ENCODE data around the gene BLMH.
"Not testable (repeated sequence)": the region's sequence is repeated elsewhere in the genome, so short reads cannot be mapped to it uniquely, and the experiment has no call there.

Gene BLMH

DNA sequence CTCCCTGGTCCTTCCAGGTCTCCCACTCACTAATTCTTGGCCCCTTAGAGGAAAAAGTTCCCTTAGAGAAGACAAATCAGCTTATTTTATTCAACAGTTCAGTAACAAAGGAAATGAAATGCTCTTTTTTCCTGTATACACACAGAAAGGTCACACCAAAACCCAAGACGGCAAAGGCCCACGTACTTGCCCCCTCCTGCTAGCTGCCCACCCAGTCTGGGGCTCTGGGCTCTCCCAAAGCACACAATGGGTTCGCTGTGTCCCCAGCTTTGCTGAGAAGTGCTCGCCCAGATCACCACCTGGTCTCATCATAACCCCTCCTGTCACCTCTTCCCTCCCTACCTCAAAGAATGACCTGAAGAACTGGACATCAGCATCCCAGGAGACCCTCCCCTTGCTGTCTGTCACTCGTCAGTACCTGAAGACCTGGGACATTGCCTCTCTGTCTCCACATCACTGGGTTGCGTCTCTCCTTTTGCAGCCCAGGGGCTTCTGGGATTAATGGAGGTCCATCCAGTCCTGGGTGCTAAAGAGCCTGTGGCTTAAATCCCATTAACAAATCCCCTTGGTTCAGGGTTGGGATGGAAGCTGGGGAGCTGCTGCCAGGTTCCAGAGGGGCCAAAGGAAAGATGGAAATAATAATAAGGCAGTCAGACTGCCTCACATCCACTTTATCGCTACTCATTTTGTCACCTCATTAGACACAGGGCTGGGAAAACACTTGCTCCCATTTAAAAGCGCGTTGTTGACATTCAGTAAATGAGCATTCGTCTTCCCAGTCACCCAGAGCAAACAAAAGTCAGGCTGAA, 59.5 kb downstream of the BLMH start:
- DNase-seq (ENCODE audit: low read depth in 1 of 2, low spot score in 1 of 2): no peak

- no peak for DNase-seq (ENCODE audit: low read depth in 1 of 2, low spot score in 1 of 2)
Measured at GRCh38 chr17:30230596-30231125, 61.1 kb downstream of the BLMH start.

DNA sequence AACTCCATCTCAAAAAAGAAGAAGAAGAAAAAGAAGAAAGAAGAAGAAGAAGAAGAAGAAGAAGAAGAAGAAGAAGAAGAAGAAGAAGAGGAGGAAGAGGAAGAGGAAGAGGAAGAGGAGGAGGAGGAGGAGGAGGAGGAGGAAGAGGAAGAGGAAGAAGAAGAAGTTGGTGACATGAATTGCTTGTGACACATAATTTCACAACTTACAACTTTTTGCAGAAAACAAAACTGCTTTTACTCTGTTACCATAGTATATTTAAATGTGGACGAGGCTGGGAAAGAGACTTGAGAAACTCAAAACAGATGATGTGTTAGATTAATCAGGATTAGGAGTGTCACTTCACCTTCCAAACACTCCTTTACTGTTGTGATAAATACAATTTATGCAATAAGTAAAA, 61.7 kb downstream of the BLMH start:
- not testable (repeated sequence) for DNase-seq (ENCODE audit: low read depth in 1 of 2, low spot score in 1 of 2)

- DNase-seq (ENCODE audit: low read depth in 1 of 2, low spot score in 1 of 2): no peak
Measured at GRCh38 chr17:30229012-30229411, 62.7 kb downstream of the BLMH start.

DNA sequence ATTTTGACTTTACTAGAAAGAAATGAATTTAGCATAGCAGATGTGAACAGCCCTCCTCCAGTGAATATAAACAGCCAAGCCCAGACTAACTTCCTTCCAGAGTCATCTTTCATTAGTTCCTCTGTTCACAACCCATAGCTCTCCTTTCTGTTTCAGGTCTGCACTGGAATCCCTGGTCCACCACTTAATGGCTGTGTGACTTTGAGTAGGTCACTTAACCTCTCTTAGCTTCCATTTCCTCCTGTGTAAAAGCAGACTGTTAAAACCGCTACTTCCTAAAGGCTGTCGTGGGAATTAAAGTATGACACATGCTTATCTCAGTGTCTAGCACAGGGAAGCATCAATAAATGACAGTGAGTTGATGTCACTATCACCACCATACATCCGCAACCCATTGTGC, 63.7 kb downstream of the BLMH start:
- DNase-seq (ENCODE audit: low read depth in 1 of 2, low spot score in 1 of 2): no peak

GRCh38 chr17:30226878-30227277, 64.9 kb downstream of the BLMH start:
- no peak for DNase-seq (ENCODE audit: low read depth in 1 of 2, low spot score in 1 of 2)

- DNase-seq (ENCODE audit: low read depth in 1 of 2, low spot score in 1 of 2): no peak
Measured at GRCh38 chr17:30225919-30226553, 65.7 kb downstream of the BLMH start.

DNA sequence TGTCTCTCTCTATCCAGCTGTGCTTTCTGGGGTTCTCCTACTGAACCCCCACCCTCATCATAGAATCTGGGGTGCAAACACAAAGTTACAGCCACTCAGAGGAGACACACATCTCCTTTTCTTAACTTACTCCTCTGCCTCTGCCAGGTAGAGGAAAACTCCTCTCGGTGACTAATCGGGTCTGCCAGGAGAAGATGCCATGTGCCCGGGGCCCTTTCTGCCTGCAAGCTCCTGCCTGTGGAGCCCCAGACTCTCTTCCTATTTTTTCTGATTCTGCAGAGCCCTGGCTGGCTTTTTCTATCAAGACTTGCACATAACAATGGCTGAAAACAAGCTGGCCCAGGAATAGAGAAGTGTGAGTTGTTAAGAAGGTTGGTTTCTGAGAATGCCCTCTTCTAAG, 66.6 kb downstream of the BLMH start:
- DNase-seq (ENCODE audit: low read depth in 1 of 2, low spot score in 1 of 2): no peak

DNA sequence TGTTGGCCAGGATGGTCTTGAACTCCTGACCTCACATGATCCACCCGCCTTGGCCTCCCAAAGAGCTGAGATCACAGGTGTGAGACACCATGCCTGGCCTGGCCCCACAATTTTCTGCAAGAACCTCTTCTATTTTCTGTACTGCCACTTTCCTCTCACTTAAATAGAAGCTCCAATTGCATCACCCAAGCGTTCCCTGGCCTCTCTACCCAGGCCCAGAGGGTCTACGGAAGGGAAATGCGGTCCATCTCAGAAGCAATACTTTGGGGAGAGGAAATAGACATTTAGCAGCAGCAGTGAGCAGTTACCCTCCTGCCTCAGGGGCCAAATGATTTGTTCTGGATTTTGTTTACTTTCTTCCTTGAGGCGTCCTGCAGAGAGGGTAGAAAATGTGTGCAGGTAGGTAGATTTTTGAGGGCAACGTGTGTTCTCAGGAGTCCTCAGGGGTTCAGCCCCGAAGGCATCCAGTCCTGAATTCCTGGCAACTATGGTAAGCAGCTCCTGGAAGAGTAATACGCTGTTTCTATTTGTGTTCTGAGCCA, 67.3 kb downstream of the BLMH start:
- DNase-seq (ENCODE audit: low read depth in 1 of 2, low spot score in 1 of 2): no peak

GRCh38 chr17:30222721-30223175, 69.0 kb downstream of the BLMH start:
- DNase-seq (ENCODE audit: low read depth in 1 of 2, low spot score in 1 of 2): no peak

DNA sequence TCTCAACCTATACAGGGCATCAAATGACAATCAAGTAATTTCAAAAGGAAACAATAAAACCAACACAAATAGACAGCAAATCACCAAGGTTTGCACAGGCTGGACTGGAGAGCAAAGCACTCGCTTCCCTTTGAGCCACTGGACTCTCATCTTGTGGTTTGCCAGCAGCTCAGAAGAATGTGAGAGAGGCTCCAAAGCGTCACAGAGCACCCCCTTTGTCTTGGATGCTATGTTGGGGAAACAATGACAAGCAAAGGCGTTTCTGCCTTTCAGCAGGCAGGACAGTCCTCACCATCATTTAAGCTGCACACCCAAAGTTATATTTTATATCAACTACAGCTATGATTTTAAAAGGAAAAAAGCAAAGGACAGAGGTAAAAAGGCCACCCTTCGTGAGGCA, 69.5 kb downstream of the BLMH start:
- no peak for DNase-seq (ENCODE audit: low read depth in 1 of 2, low spot score in 1 of 2)

DNA sequence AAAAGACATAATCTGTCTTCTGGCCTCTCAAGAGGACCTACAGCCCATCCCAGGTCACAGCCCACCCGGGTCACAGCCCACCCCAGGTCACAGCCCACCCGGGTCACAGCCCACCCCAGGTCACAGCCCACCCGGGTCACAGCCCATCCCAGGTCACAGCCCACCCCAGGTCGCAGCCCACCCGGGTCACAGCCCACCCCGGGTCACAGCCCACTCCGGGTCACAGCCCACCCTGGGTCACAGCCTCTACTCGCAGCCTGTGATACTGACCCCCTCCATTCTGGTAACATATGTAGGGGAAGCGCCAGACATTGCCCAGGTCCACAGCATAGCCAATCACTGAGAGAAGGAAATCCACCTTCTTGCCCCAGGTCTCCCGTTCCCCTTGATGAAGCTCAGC, 70.4 kb downstream of the BLMH start:
- no peak for DNase-seq (ENCODE audit: low read depth in 1 of 2, low spot score in 1 of 2)

DNA sequence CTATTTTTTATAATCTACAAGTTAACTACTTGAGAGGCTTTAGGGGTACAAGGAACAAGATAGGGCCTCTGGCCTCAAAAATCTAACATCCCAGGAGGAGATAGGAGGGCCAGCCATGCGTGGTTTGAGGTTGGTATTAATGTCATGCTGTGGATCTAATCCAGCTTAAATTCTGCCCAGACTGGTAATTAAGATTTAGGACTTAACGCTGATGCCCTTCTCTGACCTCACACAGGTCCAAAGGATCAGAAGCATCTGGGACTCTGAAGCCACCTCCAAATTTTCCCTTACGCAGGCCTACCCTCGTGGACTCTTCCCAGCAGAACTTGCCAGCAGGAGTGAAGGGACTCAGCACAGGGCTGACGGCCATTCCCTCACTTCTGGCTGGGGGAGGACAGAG, 71.3 kb downstream of the BLMH start:
- no peak for DNase-seq (ENCODE audit: low read depth in 1 of 2, low spot score in 1 of 2)

- no peak for DNase-seq (ENCODE audit: low read depth in 1 of 2, low spot score in 1 of 2)
Measured at GRCh38 chr17:30219833-30220232, 71.9 kb downstream of the BLMH start.

DNA sequence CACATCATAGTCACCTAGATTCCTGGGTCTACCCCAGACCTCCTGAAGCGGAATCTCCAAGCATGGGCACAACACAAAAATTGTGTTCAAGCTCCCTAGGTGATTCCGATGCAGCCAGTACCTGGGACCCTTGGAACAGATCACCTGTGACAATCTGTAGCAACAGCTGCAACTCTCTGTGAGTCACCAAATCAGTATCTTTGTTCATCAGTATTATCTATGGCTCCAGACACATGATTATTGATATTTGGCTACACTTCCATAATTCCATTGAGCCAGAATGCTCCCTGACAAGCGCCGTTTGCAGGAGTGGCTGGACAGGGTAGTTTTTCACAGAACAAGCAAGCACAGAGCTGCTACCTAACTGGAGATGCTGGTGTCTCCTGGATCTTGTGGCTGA, 72.4 kb downstream of the BLMH start:
- DNase-seq (ENCODE audit: low read depth in 1 of 2, low spot score in 1 of 2): no peak

DNA sequence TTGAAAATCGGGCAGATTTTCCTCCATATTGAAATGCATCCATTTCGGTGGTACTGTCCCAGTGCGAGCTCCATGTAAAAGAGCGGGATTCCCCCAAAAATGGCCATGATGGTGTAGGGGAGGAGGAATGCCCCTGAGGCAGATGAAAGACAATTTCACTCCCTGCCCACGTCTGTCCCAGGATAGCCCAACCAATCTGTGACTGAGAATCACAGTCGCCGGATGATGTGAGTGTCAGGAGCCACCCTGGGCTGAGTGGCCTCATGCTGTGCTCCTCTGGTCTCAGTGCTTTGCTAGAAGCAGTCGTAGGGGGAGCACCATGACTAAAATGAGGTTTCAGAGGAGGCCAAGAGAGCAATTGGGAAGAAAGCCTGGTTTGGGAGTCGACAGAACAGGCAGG, 72.9 kb downstream of the BLMH start:
- no peak for DNase-seq (ENCODE audit: low read depth in 1 of 2, low spot score in 1 of 2)

GRCh38 chr17:30217746-30218245, 73.9 kb downstream of the BLMH start:
- no peak for DNase-seq (ENCODE audit: low read depth in 1 of 2, low spot score in 1 of 2)

DNA sequence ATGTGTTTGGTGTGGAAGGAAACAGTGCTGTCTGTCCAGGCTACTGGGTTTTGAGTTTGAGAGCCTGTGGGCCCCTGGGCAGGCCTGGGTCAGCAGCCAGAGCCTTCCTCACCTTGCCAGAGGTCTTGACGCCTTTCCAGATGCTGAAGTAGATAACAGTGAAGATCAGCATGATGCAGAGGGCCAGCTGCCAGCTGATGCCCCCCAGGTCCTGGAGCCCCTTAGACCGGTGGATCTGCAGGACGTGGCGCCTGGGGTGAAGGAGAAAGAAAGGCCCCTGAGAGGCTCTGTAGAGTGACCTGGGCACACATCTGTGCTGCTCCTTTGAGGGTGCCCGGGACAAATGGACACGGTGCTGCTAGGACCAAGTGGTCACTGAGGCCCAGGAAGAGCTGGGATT, 74.7 kb downstream of the BLMH start:
- DNase-seq (ENCODE audit: low read depth in 1 of 2, low spot score in 1 of 2): no peak

DNA sequence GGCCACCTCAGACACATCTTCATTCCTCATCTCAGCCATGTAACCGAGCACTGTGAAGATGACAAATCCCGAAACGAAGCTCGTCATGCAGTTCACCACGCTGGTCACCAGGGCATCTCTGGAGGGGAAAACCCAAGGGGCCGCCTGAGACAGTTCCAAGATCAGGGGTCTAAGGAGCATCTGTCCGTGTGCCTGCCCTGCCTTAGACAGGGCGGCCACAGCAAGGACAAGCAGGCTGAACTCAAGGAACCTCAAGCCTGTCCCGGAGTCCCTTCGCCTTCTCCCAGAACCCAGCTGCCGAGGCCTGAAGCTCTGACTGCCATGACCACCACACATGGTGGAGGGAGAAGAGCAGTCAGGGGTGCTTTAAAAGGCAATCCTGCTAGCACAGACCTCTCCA, 79.0 kb downstream of the BLMH start:
- no peak for DNase-seq (ENCODE audit: low read depth in 1 of 2, low spot score in 1 of 2)

DNA sequence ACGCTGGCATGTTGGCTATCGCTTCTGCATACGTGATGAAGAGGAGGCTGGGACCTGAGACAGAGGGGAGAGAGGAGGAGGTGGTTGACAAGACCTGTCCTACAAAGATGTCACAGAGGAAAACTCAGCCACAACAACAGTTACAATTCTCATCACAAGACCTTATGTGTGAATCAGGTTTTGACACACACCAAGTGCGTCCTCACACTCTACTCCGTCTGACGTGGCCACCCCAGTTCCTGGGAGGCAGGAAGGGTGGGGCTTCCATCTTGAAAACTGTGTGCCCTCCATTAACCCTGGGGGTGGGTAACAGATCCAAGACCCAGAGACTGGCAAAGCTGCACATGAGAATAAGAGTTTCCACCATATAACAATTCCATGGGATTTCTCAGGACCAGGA, 80.4 kb downstream of the BLMH start:
- no peak for DNase-seq (ENCODE audit: low read depth in 1 of 2, low spot score in 1 of 2)

- DNase-seq (ENCODE audit: low read depth in 1 of 2, low spot score in 1 of 2): no peak
Measured at GRCh38 chr17:30210901-30211300, 80.8 kb downstream of the BLMH start.

- DNase-seq (ENCODE audit: low read depth in 1 of 2, low spot score in 1 of 2): no peak
Measured at GRCh38 chr17:30210366-30210765, 81.4 kb downstream of the BLMH start.
